ENCODE data around the gene RNF113B. TPM values are rescaled to one million over a fixed set of nuclear protein-coding genes. Genes with fewer than 3 reads are reported as not detected.

RNF113B gene
- total RNA-seq, 1 donor, result not detected

- H3K4me3 ChIP-seq (ENCODE audit: low read depth, low read length), result no peak overlapping the region
- peak; percentile 45 for DNase-seq (ENCODE audit: low read depth)
- TF ChIP-seq, protein P1, sequence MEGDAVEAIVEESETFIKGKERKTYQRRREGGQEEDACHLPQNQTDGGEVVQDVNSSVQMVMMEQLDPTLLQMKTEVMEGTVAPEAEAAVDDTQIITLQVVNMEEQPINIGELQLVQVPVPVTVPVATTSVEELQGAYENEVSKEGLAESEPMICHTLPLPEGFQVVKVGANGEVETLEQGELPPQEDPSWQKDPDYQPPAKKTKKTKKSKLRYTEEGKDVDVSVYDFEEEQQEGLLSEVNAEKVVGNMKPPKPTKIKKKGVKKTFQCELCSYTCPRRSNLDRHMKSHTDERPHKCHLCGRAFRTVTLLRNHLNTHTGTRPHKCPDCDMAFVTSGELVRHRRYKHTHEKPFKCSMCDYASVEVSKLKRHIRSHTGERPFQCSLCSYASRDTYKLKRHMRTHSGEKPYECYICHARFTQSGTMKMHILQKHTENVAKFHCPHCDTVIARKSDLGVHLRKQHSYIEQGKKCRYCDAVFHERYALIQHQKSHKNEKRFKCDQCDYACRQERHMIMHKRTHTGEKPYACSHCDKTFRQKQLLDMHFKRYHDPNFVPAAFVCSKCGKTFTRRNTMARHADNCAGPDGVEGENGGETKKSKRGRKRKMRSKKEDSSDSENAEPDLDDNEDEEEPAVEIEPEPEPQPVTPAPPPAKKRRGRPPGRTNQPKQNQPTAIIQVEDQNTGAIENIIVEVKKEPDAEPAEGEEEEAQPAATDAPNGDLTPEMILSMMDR (IDR thresholded peaks at IDR 0.05; ENCODE audit: insufficient read depth, low read length), result peak; percentile 22
Measured at GRCh38 chr13:98144801-98145350, 32.2 kb downstream of the RNF113B start.

DNA sequence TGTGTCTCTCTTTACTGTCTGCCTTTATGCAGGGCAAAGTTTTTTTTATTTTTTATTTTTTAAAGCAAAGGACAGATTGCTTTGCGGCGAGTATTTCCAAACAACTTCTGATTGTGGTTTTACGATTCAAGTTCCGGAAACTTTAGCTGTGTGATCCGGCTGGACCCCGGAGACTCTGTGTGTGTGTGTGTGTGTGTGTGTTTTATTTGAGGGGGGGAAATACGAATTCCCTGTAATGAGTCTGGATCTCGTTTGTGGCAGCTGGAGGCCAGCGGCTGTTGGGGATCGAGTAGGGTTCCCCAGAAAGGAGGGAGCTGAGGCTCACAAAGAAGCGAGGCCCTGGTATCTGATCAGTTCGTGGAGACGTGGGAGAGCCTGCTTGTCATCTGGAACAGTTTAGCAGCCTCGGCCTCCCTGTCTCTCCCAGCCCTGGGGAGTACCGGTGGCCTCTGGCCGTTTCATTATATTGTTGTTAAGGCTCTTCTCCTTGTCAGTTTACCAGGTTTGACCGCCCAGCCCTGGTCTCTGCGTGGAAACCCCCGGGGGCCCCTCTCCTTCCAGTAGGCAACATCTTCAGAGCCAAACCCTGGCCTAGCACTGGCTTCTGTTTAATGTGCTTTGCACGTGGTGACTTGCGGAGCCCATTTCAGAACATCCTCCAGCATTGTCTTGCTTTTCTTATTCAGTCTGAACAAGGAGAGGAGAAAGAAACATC lies 32.9 kb downstream of the RNF113B start:
- TF ChIP-seq, protein P1 (IDR thresholded peaks at IDR 0.05; ENCODE audit: insufficient read depth, low read length), result no peak
- peak; percentile 42 for DNase-seq (ENCODE audit: low read depth)
- H3K4me3 ChIP-seq (ENCODE audit: low read depth, low read length), result peak overlapping the region; percentile 65

DNA sequence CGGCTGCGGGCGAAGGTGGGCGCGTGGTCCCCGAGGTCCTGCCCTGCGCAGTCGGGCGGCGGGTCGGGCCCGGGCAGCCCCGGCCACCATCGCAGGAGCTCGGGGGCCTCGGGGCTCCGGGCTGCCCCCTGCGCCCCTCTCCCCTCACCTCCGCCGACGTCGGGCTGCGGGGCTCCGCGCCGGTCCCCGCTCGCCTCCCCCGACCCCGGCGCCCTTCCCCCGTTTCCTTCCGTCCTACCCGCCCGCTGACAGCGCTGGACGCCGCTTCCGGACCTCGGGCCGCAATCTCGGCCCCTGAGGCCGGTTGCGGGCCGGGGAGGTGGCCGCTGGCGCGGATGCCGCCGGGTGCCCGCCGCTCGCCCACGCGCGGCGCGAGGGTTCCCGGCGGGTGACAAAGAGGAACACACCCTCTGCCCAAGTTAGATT lies 33.5 kb downstream of the RNF113B start:
- TF ChIP-seq, protein P1 (IDR thresholded peaks at IDR 0.05; ENCODE audit: insufficient read depth, low read length), result no peak
- no peak for DNase-seq (ENCODE audit: low read depth)
- H3K4me3 ChIP-seq (ENCODE audit: low read depth, low read length), result peak overlapping the region; percentile 65

DNA sequence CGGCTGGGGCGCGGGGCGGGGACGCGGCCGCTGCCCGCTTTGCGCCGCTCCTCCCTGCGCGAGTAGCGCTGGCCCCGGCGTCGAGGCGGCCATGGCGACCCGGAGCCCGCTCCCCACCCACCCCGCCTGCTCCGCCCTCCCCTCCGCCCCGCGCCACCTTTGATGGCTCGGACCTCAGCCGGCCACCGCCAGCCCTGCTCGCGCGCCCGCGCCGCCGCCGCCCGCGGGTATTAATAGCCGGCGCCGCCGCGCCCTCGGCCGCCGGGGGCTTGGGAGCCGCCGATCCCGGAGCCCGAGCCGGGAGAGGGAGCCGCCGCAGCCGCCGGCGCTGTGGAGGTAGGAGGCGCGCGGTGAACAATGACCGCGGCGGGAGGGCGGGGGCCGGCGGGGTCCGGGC lies 33.9 kb downstream of the RNF113B start:
- peak overlapping the region; percentile 65 for H3K4me3 ChIP-seq (ENCODE audit: low read depth, low read length)
- DNase-seq (ENCODE audit: low read depth), result no peak
- TF ChIP-seq, protein P1 (IDR thresholded peaks at IDR 0.05; ENCODE audit: insufficient read depth, low read length), result no peak

GRCh38 chr13:98142380-98143156 lies 34.5 kb downstream of the RNF113B start, which contains the start of gene FARP1:
Gene FARP1 (plus strand): TSS chr13:98143094. CDS start chr13:98213243, 70,149 bp downstream.
- DNase-seq (ENCODE audit: low read depth), result peak; percentile 24
- H3K4me3 ChIP-seq (ENCODE audit: low read depth, low read length), result peak within 1 kb of the TSS; percentile 65
- TF ChIP-seq, protein P1 (IDR thresholded peaks at IDR 0.05; ENCODE audit: insufficient read depth, low read length), result peak; percentile 31

DNA sequence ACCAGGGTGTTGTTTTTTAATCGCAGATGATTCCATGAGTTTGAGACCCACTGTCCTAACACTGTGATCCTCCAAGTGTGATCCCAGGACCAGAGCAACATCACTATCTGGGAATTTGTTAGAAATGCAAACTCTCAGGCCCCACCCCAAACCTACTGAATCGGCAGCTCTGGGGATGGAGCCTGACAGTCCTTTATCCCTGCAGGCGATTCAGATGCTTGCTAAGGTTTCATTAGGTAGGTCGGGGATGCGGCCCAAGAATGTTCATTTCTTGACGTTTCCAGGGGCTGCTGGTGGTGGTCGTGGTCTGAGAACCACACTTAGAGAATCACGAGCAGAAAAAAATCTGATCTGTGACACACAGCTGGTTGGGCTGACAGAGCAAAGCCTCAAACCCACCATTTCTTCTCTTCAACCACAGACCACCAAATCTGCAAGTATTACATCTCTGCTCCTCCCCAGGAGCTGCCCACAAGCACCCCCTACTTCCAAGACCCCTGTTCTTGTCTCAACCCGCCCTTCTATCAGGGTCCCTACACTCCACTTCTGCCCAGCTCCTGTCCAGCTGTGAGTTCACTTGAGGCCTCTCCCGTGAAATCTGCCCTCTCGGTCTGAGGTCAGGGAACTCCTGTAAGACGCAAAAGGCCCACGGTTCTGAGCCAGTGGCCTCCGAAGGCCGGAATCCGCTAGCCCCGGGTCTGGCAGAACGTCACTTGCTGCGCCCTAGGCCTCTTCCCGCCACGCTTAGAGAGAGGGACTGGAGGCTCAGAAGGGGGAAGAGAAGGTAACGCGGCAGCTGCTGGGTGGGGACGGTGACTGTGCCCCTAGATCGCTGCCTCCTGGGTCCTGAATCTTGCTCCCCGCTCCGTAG lies 35.3 kb downstream of the RNF113B start:
- no peak for DNase-seq (ENCODE audit: low read depth)
- TF ChIP-seq, protein P1 (IDR thresholded peaks at IDR 0.05; ENCODE audit: insufficient read depth, low read length), result no peak
- no peak overlapping the region for H3K4me3 ChIP-seq (ENCODE audit: low read depth, low read length)

All from fibroblast of the aortic adventitia (primary cell).